Measurements from ENCODE around the gene CDH4.

The CDH4 gene

GRCh38 chr20:61805781-61806180 is 553.7 kb downstream of the CDH4 start:
- DNase-seq (ENCODE audit: low read depth): no peak

DNA sequence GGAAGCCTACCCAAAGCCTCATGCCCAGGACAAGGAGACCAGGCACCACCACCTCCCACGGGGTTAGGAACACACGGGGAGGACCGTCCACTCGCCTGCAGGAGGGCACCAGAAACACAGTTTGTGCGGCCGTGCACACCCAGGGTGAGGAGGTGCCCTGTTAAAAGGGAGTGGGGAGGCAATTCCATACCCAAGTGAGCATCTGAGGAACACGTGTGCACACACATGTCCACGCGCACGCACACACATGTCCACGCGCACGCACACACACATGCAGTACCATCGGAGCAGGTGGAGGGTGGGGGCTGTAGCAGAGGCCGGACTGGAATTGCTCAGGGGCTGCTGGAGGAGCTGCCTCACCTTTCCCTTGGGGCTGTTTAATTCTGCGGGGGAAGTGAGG is 554.3 kb downstream of the CDH4 start:
- no peak for DNase-seq (ENCODE audit: low read depth)

- DNase-seq (ENCODE audit: low read depth): no peak
These were observed 554.9 kb downstream of the CDH4 start for GRCh38 chr20:61806995-61807394.

- DNase-seq (ENCODE audit: low read depth): no peak
These were observed 555.6 kb downstream of the CDH4 start for GRCh38 chr20:61807471-61808160.

- no peak for DNase-seq (ENCODE audit: low read depth)
These were observed 556.4 kb downstream of the CDH4 start for GRCh38 chr20:61808447-61808846.

DNA sequence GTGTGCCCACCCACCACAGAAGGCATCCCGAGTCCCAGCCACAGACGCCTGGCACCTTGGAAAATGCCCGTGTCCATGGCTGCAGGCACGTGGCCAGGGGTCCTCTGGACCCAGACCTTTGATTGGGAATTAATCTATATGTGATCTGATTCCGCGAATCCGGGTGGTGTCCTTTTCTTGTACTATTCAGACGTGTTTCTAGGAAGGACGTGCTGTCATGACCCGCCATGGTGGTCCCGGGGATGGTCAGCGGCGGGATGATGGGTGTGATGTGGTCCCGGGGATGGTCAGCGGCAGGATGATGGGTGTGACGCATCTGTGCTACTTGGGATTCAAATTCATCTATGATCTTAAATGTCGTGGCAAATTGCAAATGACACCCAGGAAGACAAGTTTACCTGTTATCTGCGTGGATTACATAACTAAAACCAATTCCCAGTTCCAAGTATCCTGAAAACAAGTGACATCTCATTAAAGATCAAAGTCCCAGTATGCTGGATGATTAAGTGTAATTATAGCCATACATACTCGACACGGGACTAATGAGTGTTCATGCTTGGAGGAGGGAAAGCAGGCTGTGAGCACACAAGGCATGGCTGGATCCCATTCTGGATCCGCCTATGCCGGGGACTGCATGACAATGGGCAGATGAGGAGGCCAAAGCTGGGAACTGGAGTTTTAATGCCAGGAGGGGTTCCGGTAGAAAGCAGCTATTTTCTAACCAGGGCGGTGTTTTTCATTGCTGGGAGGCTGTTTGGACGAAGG is 557.1 kb downstream of the CDH4 start:
- no peak for DNase-seq (ENCODE audit: low read depth)

DNA sequence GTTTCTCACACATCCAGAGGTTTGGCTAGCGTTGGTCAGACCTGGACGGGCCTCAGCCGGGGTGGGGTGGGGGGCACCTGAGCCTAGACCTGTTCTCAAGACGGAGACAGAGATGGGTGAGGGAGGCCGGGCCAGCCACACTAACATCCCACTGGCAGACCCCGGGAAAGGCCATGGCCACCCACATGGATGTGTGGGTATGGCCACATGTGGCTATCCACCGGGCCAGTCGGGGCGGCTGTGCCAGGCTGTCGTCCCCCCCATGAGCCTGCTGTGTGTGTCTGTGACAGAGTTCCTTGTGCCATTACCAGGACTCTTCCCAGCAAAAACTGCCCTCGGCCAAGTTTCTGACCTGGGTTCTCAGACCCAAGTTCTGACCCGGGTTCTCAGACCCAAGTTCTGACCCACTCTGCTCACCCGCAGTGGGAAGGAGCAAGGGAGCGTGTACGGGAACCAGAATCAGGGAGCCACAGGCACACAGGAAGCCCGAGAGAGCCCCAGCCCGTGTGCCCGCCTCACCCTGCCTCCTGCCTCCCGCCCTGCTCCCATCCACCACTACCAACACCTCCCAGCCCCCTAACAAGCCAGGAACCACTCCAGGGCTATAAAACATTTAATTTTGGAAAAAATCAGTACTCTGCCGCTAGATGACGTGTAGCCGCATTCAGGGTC is 558.1 kb downstream of the CDH4 start:
- DNase-seq (ENCODE audit: low read depth): no peak

DNA sequence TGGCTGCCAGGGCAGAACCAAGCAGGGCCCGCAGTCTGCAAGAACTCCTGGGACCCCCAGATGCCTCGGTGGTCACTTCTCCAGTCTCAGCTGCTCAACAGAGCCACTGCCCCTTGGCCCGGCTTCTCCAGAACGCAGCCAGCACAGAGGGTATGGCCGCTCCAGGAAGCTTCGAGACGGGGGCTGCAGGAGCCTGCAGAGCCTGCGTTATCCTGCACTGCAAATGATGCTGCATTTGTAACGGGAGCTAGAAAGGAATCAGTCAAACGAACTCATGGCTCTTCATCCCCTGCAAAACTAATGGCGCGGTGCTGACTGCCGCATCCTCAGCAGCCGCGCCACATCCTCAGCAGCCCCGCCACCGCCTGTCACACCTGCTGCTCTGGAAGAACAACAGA is 558.7 kb downstream of the CDH4 start:
- no peak for DNase-seq (ENCODE audit: low read depth)

GRCh38 chr20:61811166-61811565 is 559.1 kb downstream of the CDH4 start:
- no peak for DNase-seq (ENCODE audit: low read depth)

DNA sequence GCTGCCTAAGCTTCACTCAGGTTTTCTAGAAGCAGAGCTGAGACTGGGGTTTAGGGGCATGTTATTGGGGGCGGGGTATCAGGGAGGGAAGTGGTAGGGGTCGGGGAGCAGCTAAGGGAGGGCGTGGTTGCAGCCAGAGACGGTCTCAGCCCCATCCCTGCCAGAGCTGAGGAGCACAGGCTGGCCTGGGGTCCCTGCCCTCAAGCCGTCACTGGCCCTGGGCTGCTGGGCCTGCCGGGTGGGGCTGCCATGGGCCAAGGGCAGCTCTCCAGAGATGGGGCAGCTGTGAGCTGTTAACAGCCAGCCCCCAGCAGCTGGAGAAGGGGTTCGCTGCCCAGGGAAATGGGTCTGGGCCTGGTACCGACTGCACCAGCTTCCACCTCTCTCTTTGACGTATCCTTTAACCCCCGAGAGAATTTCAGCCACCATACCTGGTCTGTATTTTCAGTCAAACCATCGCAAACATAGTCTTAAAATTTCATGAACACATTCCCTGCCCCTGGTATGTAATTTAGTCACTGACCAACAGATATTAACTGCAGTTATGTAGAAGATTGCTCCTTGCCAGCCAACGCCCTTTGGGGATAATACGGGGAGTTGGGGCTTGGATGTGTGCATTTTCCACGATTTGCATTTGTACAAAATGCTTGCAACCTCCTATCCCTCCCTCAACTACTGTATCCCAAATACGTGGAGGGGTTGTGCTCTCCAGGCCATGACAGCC is 560.2 kb downstream of the CDH4 start:
- DNase-seq (ENCODE audit: low read depth): no peak

DNA sequence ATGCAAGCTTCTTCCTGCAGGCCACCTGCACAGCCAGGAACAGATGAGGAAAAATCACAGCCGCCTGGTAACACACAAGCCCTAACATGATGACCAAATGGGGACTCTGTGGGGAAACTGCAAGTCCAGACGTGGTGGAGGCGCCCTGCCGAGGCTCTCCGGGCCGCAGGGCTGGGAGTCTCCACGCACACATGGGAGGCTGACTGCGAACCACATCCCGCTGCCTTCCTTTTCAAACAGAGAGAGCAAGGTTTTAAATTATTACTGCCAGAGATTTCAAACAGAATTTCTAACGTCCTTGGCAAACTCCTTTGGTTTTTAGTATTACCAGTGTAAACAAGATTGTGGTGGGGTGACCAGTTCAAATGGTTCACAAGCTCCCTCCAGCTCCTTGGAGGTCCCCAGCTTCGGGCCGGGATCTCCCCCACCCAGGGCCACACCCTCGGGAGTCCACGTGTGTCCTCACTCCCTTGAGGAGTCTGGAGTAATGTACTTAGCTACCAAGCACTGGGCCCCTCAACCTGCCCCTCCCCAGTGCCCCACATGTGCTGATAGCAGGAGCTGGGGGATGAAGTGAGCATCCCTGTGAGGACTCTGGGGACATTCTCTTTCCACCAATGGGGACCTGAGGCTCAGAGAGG is 560.9 kb downstream of the CDH4 start:
- DNase-seq (ENCODE audit: low read depth): no peak

- DNase-seq (ENCODE audit: low read depth): no peak
These were observed 561.7 kb downstream of the CDH4 start for GRCh38 chr20:61813791-61814190.

DNA sequence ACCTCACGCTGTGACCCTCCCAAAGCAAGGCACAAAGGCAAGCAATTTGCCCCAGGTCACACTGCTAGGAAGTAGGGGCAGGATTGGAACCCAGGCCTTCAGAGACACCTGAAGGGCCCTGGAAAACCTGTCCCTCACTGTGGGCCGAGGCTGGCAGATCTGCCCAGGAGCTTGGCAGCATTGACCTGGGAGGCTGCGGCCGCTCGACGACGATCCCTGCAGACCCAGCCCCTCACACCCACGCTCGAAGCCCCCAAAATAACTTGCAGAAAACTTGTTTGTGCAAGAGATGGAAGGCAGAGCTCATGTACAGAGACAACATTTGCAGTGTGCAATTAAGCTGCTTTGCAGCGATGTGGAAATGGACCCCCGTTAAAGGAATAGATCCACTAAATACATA is 562.2 kb downstream of the CDH4 start:
- DNase-seq (ENCODE audit: low read depth): no peak

- no peak for DNase-seq (ENCODE audit: low read depth)
These were observed 562.7 kb downstream of the CDH4 start for GRCh38 chr20:61814726-61815125.

- DNase-seq (ENCODE audit: low read depth): no peak
These were observed 563.1 kb downstream of the CDH4 start for GRCh38 chr20:61815176-61815575.

GRCh38 chr20:61815678-61816077 is 563.6 kb downstream of the CDH4 start:
- no peak for DNase-seq (ENCODE audit: low read depth)

DNA sequence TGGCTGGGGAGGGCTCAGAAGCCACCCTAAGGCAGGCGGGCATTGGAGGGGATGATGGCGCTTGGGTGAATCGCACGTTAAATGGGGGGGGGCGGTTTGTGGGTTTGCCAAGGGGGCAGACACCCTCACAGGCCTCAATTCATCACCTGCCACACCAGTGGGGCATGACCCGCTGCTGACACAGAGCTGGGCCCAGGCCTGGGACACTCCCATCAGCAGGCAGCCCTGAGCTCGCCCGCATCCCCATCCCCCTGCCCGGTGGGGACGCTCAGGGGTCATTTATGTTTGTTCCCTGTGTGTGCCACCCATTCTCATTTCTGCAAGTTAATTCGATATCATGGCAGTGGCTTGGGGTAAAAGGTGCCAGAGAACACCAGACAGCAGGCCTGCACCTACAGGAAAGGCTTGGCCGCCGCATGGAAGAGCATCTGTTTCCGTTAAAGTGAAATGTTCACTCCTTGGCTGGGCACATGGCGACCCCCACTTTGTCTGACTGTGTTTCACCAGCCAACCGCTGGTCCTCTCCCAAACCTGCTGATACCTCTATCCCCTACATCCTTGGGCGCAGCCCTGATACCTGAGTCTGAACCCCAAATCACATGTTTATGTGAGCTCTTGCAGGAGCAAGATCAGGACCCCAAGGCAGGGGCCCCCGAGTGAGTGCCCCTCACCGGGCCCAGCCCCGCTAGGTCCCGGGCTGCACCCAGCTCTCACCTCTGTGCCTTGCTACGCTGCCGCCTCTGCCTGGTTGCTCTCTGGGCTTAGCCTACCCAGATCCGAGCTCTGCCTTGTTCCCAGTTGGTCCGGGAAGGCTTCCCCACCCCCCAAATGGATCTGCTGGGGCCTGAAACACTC is 564.8 kb downstream of the CDH4 start:
- DNase-seq (ENCODE audit: low read depth): no peak

- no peak for DNase-seq (ENCODE audit: low read depth)
These were observed 565.5 kb downstream of the CDH4 start for GRCh38 chr20:61817575-61817974.

GRCh38 chr20:61818746-61819573 is 566.9 kb downstream of the CDH4 start:
- DNase-seq (ENCODE audit: low read depth): no peak

GRCh38 chr20:61819574-61819846 is 567.4 kb downstream of the CDH4 start:
- DNase-seq (ENCODE audit: low read depth): no peak
